HepG2 (cell line): ENCODE measurements around the gene TULP4. TPM values are rescaled to one million over a fixed set of nuclear protein-coding genes. Genes with fewer than 3 reads are reported as not detected.

Experiments used
- CBX1 ChIP-seq: IDR thresholded peaks from one replicate; pipeline ENCODE4 v1.6.1; 2016; ENCODE audit warnings: antibody characterized with exemption, low read depth
- LBX2 ChIP-seq: sonication (generic); formaldehyde crosslinking; IDR thresholded peaks from 2 replicates; pipeline ENCODE4 v1.5.0; 2020; ENCODE audit warnings: missing genetic modification reagents, mild to moderate bottlenecking, borderline replicate concordance
- MYNN ChIP-seq: sonication (generic); formaldehyde crosslinking; IDR thresholded peaks from 2 replicates; pipeline ENCODE4 v1.4.0; 2020; ENCODE audit warnings: mild to moderate bottlenecking, low read depth, missing genetic modification reagents
- PAX8 ChIP-seq: sonication (generic); formaldehyde crosslinking; IDR thresholded peaks from 2 replicates; pipeline ENCODE4 v1.8.0; 2022; ENCODE audit warnings: mild to moderate bottlenecking, missing genetic modification reagents, borderline replicate concordance
- SIX4 ChIP-seq: sonication (generic); formaldehyde crosslinking; IDR thresholded peaks from 2 replicates; pipeline ENCODE4 v1.4.0; 2020; ENCODE audit warnings: missing genetic modification reagents
- SP1 ChIP-seq, 2 experiments: fragments of 450-650 bp in 1 of 2; sonication (generic) in 1 of 2; formaldehyde crosslinking in 1 of 2; IDR thresholded peaks; 2 replicates each; pipeline versions ENCODE4 v1.4.0 to v1.6.1; 2016 to 2020; ENCODE audit warnings: missing genetic modification reagents in 1 of 2
- TOE1 ChIP-seq: sonication (generic); formaldehyde crosslinking; IDR thresholded peaks from 2 replicates; pipeline ENCODE4 v1.4.0; 2020; ENCODE audit warnings: mild to moderate bottlenecking, missing genetic modification reagents
- ZNF264 ChIP-seq: sonication (generic); formaldehyde crosslinking; IDR thresholded peaks from 2 replicates; pipeline ENCODE4 v1.4.0; 2020; ENCODE audit warnings: missing genetic modification reagents
- ZNF331 ChIP-seq: sonication (generic); formaldehyde crosslinking; IDR thresholded peaks from 2 replicates; pipeline ENCODE4 v1.4.0; 2020; ENCODE audit warnings: missing genetic modification reagents
- ZNF549 ChIP-seq: sonication (generic); formaldehyde crosslinking; IDR thresholded peaks from 2 replicates; pipeline ENCODE4 v1.5.0; 2020; ENCODE audit warnings: missing genetic modification reagents
- ZNF556 ChIP-seq: sonication (generic); formaldehyde crosslinking; IDR thresholded peaks from 2 replicates; pipeline ENCODE4 v1.4.0; 2020; ENCODE audit warnings: mild to moderate bottlenecking, missing genetic modification reagents, borderline replicate concordance
- ZNF598 ChIP-seq: sonication (generic); formaldehyde crosslinking; IDR thresholded peaks from 2 replicates; pipeline ENCODE4 v1.5.1; 2020; ENCODE audit warnings: mild to moderate bottlenecking, missing genetic modification reagents, borderline replicate concordance
- ZNF766 ChIP-seq: sonication (generic); formaldehyde crosslinking; IDR thresholded peaks from 2 replicates; pipeline ENCODE4 v1.5.0; 2020; ENCODE audit warnings: missing genetic modification reagents, borderline replicate concordance
- polyA plus RNA-seq, 8 experiments: library from polyadenylated mRNA; depleted of rRNA in 3 of 8; stranded (reverse) in 7 of 8; unstranded in 1 of 8; fragments of >200 nt; fragmentation: Illumina TruSeq in 4 of 8; extraction: Trizol in 4 of 8; gene quantifications; 2 replicates each; pipeline versions ENCODE4 v1.2.1 to v1.2.3, GENCODE V29; 2011 to 2016; ENCODE audit warnings: low read depth in 4 of 8, missing spikeins in 1 of 8, mixed read lengths in 1 of 8; ENCODE audit not compliant: insufficient read depth in 1 of 8
- total RNA-seq, 5 experiments: library from RNA; depleted of rRNA; stranded (reverse); fragments of >200 nt; fragmentation: Illumina TruSeq; extraction: Trizol; gene quantifications; 2 replicates each; pipeline ENCODE4 v1.2.3, GENCODE V29; 2016; ENCODE audit warnings: low read depth in 1 of 5
- TF ChIP-seq, protein P1 (sequence below): IDR thresholded peaks from 2 replicates; pipeline ENCODE4 v1.6.1; 2012; ENCODE audit warnings: low read depth, low read length, improper control_type of control experiment
- TF ChIP-seq, protein P2 (sequence below): sonication (generic); formaldehyde crosslinking; IDR thresholded peaks from 2 replicates; pipeline ENCODE4 v1.5.0; 2020; ENCODE audit warnings: mild to moderate bottlenecking, low read depth, missing genetic modification reagents, borderline replicate concordance
- TF ChIP-seq, protein P3 (sequence below): sonication (generic); formaldehyde crosslinking; IDR thresholded peaks from 2 replicates; pipeline ENCODE4 v1.4.0; 2020; ENCODE audit warnings: mild to moderate bottlenecking, missing genetic modification reagents

Gene TULP4
- total and polyA plus RNA-seq, 2 of the 13 experiments (the other 11 are each of a cell fraction or from before 2014, with no cell fraction given) = 21.1 to 122 TPM

- TF ChIP-seq ZNF549 (no peak), ZNF766 (CRISPR knock-in tag) (peak; percentile 79; the same call in 1 of the 2 replicates), SIX4 (CRISPR knock-in tag) (peak; percentile 57; the same call in 1 of the 2 replicates), TOE1 (CRISPR knock-in tag) (no peak), SP1 (IDR thresholded peaks at IDR 0.05) (no peak), SP1 (CRISPR knock-in tag; IDR thresholded peaks at IDR 0.05) (peak; percentile 55; the same call in 1 of the 2 replicates), ZNF598 (CRISPR knock-in tag) (no peak), LBX2 (no peak), ZNF264 (CRISPR knock-in tag) (peak; percentile 92; the same call in 1 of the 2 replicates), PAX8 (no peak), MYNN (CRISPR knock-in tag) (no peak), ZNF556 (CRISPR knock-in tag) (peak; percentile 80; the same call in 1 of the 2 replicates), CBX1 (no peak), ZNF331 (CRISPR knock-in tag) (peak; percentile 90)
- TF ChIP-seq, protein P1, sequence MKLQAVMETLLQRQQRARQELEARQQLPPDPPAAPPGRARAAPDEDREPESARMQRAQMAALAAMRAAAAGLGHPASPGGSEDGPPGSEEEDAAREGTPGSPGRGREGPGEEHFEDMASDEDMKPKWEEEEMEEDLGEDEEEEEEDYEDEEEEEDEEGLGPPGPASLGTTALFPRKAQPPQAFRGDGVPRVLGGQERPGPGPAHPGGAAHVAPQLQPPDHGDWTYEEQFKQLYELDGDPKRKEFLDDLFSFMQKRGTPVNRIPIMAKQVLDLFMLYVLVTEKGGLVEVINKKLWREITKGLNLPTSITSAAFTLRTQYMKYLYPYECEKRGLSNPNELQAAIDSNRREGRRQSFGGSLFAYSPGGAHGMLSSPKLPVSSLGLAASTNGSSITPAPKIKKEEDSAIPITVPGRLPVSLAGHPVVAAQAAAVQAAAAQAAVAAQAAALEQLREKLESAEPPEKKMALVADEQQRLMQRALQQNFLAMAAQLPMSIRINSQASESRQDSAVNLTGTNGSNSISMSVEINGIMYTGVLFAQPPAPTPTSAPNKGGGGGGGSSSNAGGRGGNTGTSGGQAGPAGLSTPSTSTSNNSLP = peak; percentile 83
- TF ChIP-seq, protein P2, sequence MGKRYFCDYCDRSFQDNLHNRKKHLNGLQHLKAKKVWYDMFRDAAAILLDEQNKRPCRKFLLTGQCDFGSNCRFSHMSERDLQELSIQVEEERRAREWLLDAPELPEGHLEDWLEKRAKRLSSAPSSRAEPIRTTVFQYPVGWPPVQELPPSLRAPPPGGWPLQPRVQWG (CRISPR knock-in tag) = no peak
- TF ChIP-seq, protein P3, sequence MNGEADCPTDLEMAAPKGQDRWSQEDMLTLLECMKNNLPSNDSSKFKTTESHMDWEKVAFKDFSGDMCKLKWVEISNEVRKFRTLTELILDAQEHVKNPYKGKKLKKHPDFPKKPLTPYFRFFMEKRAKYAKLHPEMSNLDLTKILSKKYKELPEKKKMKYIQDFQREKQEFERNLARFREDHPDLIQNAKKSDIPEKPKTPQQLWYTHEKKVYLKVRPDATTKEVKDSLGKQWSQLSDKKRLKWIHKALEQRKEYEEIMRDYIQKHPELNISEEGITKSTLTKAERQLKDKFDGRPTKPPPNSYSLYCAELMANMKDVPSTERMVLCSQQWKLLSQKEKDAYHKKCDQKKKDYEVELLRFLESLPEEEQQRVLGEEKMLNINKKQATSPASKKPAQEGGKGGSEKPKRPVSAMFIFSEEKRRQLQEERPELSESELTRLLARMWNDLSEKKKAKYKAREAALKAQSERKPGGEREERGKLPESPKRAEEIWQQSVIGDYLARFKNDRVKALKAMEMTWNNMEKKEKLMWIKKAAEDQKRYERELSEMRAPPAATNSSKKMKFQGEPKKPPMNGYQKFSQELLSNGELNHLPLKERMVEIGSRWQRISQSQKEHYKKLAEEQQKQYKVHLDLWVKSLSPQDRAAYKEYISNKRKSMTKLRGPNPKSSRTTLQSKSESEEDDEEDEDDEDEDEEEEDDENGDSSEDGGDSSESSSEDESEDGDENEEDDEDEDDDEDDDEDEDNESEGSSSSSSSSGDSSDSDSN = peak; percentile 65
Measured at GRCh38 chr6:158322724-158323560, 10.7 kb downstream of the TULP4 start (continued).
